Activated CD4-positive, alpha-beta T cell treated with anti-CD3 and anti-CD28 coated beads for 48 hours (primary cell): Measurements from ENCODE around the gene TCP11X1.
"Not testable (repeated sequence)": the region's sequence is repeated elsewhere in the genome, so short reads cannot be mapped to it uniquely, and the experiment has no call there.

Experiments
- DNase-seq: peaks from one replicate; pipeline ENCODE4 v3.0.0-alpha.2; 2020

Gene TCP11X1

DNA sequence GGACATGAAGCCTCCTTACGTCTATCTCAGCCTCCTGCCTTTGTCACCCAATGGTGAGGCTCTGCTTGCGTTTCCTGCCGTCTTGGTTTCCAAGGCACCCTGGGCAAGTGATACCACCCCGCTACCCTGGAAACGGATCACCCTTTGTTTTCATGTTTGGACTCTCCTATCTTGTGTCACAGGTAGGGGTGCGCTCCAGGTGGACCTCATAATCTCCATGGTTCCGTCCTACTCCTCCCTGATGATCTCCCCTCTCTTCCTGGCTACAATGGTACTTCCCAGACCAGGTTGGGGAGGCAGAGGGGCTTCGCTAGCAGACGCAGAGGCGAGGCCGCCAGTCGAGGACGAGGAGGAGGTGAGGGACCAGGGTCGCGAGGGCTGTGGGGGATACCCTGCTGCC lies at the start of gene TCP11X1:
TCP11X1 (plus strand) TSS at position 316 of the 400 bp plus-strand sequence.
- DNase-seq = not testable (repeated sequence)

DNA sequence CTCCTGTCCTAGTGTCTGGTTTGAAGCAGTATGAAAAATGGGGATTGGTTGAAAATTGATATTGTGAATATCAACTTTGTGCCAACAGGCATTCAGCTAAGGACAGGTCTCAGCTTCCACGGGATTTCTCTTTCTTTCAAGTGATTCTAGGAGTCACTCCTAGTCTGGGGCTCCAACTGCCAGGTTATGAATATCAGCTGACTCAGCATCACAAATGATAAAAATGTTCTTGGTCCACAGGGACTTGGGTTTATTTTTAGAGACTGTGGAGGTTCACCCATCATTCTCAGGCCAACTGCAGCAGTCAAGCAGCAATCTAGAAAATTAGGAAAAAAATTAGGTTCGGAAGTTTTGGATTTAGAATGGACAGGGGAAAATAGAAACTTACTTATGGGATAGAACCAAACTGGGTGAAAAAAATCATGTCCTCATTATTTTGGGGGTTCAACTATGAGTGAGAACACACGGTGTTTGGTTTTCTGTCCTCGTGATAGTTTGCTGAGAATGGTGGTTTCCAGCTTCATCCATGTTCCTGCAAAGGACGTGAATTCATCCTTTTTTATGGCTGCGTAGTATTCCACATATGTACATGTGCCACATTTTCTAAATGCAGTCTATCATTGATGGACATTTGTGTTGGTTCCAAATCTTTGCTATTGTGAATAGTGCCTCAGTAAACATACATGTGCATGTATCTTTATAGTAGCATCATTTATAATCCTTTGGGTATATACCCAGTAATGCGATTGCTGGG lies 29.0 kb upstream of the TCP11X1 start:
- DNase-seq = no peak

DNA sequence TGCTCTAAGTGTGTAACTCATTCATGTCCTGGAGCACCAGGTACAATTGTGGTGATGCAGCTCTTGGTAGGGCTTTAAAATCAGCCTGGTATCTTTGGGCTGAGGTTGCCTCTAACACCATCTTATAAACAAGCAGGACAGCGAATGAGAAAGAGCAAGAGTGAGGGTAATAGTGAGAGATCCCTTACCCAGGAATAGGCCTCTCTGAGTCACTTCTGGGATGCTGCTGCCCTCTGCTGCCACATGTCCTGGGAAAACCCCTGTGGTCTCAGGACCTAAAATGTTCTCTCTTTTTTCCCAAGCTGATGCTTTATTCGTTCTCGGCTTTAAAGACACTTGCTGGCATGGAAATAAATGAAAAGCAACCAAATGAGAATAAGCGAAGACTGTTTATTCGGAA lies 7.2 kb upstream of the TCP11X1 start:
- DNase-seq = not testable (repeated sequence)

DNA sequence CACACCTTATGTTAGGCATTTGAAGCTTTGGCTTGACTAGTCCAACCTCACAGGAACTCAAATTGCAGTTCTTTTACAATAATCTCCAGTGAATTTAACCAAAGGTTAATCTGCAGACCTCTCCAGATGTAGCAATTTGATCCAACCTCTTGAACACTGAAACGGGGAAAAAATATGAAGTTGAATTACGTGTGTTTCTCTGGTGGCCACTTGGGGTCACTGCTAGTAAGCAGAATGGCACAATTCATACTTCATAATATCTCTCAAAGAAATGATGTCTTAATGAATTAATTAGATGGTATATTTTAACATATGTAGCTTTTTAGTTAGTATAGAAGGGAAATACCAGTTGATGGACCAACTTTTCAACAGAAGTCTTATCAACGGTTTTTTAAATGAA lies 1.4 kb downstream of the TCP11X1 start:
- not testable (repeated sequence) for DNase-seq

DNA sequence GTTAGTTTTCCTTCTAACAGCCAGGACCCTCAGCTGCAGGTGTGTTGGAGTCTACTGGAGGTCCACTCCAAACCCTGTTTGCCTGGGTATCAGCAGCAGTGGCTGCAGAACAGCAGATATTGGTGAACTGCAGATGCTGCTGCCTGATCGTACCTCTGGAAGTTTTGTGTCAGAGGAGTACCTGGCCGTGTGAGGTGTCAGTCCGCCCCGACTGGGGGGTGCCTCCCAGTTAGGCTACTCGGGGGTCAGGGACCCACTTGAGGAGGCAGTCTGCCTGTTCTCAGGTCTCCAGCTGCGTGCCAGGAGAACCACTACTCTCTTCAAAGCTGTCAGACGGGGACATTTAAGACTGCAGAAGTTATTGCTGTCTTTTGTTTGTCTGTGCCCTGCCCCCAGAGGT lies 20.6 kb downstream of the TCP11X1 start:
- not testable (repeated sequence) for DNase-seq

DNA sequence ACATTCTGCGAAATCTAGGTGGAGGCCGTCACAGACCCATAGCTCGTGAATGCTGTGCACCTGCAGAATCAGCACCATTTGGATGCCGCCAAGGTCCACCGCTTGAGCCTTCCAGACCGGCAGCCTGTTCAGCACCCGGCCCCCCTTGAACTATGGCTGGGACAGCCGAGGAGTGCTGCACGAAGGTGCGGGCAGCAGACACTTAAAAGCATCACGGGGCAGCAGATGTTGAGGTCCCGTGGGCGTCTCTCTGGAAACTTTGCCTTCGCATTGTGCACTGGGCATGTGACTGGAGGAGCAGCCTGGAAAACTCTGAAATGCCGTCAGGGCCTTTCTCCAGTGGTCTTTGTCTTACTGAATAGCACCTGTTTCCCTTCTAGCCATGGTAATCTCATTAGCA lies 25.2 kb downstream of the TCP11X1 start:
- not testable (repeated sequence) for DNase-seq

DNA sequence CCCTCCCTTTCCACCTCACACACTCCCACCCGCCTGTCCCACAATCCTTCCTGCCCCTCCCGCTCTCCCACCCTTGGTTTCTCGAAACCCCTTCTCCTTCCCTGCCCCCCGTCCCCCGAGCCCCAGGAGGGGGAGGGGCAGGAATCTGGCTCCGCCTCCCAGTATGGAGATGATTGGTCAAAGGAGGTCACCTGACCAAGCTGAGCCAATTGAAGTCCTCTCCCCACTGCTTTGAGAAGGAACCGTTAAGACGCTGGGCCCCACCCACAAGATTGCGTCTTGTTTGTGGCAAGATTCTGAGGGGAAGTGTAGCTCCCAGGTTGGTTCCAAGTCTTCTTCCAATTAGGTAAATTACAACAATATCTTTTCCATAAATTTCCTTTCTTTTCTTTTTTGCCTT lies 31.8 kb downstream of the TCP11X1 start, which contains the start of gene NXF2:
NXF2 (plus strand) TSS at position 275 of the 400 bp plus-strand sequence. CDS start 59,912 bp downstream, outside the sequence.
- DNase-seq = not testable (repeated sequence)

DNA sequence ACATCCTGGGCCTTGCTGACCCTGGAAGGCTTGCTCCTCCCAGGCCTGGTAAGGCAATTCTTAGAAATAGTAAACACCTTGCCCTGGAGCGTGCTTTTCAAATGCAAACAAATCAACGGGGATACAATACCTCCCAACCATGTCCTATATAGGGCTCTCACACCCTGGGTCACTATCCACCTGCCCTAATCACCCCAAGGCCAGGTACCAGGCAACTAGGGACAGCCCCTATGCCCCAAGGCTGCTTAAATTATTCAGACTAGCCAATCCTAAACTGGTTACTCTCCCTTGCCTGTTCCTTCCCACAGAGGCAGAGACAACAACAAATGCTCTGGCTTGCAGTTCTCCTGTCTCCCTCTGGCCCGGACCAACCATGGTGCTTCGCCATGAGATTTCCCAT lies 57.1 kb downstream of the TCP11X1 start:
- not testable (repeated sequence) for DNase-seq
